ENCODE data around the gene TSC1. TPM values are rescaled to one million over a fixed set of nuclear protein-coding genes. Genes with fewer than 3 reads are reported as not detected.
"Not testable (repeated sequence)": the region's sequence is repeated elsewhere in the genome, so short reads cannot be mapped to it uniquely, and the experiment has no call there.

TSC1 gene
- total RNA-seq, 2 experiments from 2014 or later, result 50.0 to 51.9 TPM

DNA sequence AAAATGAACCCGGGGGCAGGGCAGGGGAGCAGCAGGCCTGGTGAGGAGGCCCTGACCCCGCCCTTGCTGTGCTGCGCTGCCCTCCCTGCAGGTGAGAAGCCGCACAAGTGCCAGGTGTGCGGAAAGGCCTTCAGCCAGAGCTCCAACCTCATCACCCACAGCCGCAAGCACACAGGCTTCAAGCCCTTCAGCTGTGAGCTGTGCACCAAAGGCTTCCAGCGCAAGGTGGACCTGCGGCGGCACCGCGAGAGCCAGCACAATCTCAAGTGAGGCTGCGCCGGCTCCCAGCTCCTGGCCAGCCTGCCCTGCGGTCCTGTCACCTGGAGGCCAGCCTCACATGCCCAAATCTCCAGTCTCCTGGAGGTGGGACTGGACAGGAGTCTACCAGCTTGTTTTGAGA, 46.4 kb upstream of the TSC1 start:
- POLR2A ChIA-PET, result no interaction called here
- no peaks in the 10 kb centered on the region for H3K36me3 ChIP-seq (ENCODE audit: insufficient read depth, low read length)
- H3K27me3 ChIP-seq (ENCODE audit: control insufficient read depth in 1 of 2, insufficient read depth in 2 of 2, low read length in 2 of 2), result peaks cover 17 to 24% of the 10 kb centered on the region in 2 experiments
- H3K9me3 ChIP-seq (ENCODE audit: control insufficient read depth in 1 of 2, insufficient read depth in 1 of 2, low read length in 2 of 2), result peaks cover 0 to 12% of the 10 kb centered on the region in 2 experiments
- H3K4me1 ChIP-seq (ENCODE audit: insufficient read depth, low read length), result peaks cover 7% of the 10 kb centered on the region
- H3K27me3 Mint-ChIP-seq, result peaks cover 60% of the 10 kb centered on the region
- intact Hi-C loops (cut with DNase I, micrococcal nuclease), result no loop called here
- CTCF ChIA-PET, result no interaction called here
- no peak for DNase-seq
- no peaks in the 10 kb centered on the region for H3K4me1 Mint-ChIP-seq (ENCODE audit: low read depth)
- H3K9me3 Mint-ChIP-seq, result no peaks in the 10 kb centered on the region
- H3K27ac Mint-ChIP-seq, result no peak overlapping the region
- H3K4me3 ChIP-seq (ENCODE audit: low read length), result no peak overlapping the region
- TF ChIP-seq, protein P1, sequence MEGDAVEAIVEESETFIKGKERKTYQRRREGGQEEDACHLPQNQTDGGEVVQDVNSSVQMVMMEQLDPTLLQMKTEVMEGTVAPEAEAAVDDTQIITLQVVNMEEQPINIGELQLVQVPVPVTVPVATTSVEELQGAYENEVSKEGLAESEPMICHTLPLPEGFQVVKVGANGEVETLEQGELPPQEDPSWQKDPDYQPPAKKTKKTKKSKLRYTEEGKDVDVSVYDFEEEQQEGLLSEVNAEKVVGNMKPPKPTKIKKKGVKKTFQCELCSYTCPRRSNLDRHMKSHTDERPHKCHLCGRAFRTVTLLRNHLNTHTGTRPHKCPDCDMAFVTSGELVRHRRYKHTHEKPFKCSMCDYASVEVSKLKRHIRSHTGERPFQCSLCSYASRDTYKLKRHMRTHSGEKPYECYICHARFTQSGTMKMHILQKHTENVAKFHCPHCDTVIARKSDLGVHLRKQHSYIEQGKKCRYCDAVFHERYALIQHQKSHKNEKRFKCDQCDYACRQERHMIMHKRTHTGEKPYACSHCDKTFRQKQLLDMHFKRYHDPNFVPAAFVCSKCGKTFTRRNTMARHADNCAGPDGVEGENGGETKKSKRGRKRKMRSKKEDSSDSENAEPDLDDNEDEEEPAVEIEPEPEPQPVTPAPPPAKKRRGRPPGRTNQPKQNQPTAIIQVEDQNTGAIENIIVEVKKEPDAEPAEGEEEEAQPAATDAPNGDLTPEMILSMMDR (IDR thresholded peaks at IDR 0.05), result no peak
- H3K4me3 Mint-ChIP-seq, result no peak overlapping the region
- H3K36me3 Mint-ChIP-seq (ENCODE audit: low read depth), result no peaks in the 10 kb centered on the region
- no peak overlapping the region for H3K27ac ChIP-seq (ENCODE audit: low read depth in 1 of 2, low read length in 2 of 2)
- ATAC-seq (ENCODE audit: poor library complexity), result no peak

DNA sequence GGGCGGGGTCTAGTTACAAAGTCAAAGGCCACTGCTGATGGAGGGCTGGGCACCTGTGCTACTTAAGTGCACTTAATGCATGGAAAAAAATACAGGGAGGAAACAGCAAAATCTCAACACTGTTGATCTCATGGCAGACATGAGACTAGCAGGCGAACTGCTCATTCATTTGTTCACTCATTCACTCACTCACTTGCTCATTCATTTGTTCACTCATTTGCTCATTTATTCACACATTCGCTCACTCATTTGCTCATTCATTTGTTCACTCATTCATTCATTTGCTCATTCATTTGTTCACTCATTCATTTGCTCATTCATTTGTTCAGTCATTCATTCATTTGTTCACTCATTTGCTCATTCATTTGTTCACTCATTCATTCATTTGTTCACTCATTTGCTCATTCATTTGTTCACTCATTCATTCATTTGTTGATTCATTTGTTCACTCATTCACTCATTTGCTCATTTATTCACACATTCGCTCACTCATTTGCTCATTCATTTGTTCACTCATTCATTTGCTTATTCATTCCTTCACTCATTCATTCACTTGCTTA, 45.7 kb upstream of the TSC1 start:
- H3K4me3 Mint-ChIP-seq; H3K36me3 ChIP-seq (ENCODE audit: insufficient read depth, low read length); POLR2A ChIA-PET; intact Hi-C loops (cut with DNase I, micrococcal nuclease); H3K9me3 Mint-ChIP-seq; H3K27ac Mint-ChIP-seq; H3K4me1 ChIP-seq (ENCODE audit: insufficient read depth, low read length); H3K36me3 Mint-ChIP-seq (ENCODE audit: low read depth); H3K4me1 Mint-ChIP-seq (ENCODE audit: low read depth); H3K27ac ChIP-seq (ENCODE audit: low read depth in 1 of 2, low read length in 2 of 2); H3K4me3 ChIP-seq (ENCODE audit: low read length); CTCF ChIA-PET: not testable (repeated sequence)
- Histone ChIP-seq H3K27me3 (ENCODE audit: control insufficient read depth in 1 of 2, insufficient read depth in 2 of 2, low read length in 2 of 2) (peaks cover 20 to 22% of the 10 kb centered on the region in 2 experiments), H3K9me3 (ENCODE audit: control insufficient read depth in 1 of 2, insufficient read depth in 1 of 2, low read length in 2 of 2) (peaks cover 0 to 12% of the 10 kb centered on the region in 2 experiments)
- DNase-seq (peak in 2 of 14 experiments; percentile 24 to 35), ATAC-seq (ENCODE audit: poor library complexity) (peak; percentile 59)
- peaks cover 65% of the 10 kb centered on the region for H3K27me3 Mint-ChIP-seq

DNA sequence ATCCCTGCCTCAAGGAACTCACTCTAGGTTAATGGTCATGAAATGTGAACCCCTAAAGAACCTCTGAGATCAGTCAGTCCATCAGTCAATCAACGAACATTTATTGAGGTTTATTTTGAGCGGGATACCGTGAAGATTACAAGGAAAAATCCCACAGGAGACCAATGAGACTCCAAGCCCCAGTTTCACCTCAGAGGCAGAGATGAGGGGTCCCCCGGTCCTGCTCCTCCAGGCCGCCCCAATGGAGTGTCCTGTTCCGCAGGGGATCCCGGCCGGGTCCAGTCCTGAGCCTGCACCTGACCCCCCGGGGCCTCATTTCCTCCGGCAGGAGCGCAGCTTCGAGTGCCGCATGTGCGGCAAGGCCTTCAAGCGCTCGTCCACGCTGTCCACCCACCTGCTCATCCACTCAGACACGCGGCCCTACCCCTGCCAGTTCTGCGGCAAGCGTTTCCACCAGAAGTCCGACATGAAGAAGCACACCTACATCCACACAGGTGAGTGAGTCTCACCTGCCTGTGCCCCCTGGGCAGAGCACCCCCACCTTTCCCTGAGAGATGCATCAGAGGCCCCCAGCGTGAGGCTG, 45.1 kb upstream of the TSC1 start:
- Mint-ChIP-seq H3K4me3 (no peak overlapping the region), H3K27ac (no peak overlapping the region), H3K27me3 (peaks cover 63% of the 10 kb centered on the region), H3K4me1 (ENCODE audit: low read depth) (no peaks in the 10 kb centered on the region), H3K36me3 (ENCODE audit: low read depth) (no peaks in the 10 kb centered on the region), H3K9me3 (no peaks in the 10 kb centered on the region)
- CTCF ChIA-PET, result no interaction called here
- Histone ChIP-seq H3K27ac (ENCODE audit: low read depth in 1 of 2, low read length in 2 of 2) (no peak overlapping the region), H3K9me3 (ENCODE audit: control insufficient read depth in 1 of 2, insufficient read depth in 1 of 2, low read length in 2 of 2) (peaks cover 0 to 10% of the 10 kb centered on the region in 2 experiments), H3K4me3 (ENCODE audit: low read length) (no peak overlapping the region), H3K27me3 (ENCODE audit: control insufficient read depth in 1 of 2, insufficient read depth in 2 of 2, low read length in 2 of 2) (peaks cover 20 to 24% of the 10 kb centered on the region in 2 experiments), H3K4me1 (ENCODE audit: insufficient read depth, low read length) (peaks cover 4% of the 10 kb centered on the region), H3K36me3 (ENCODE audit: insufficient read depth, low read length) (no peaks in the 10 kb centered on the region)
- ATAC-seq (ENCODE audit: poor library complexity) (no peak), DNase-seq (no peak)
- TF ChIP-seq, protein P1 (IDR thresholded peaks at IDR 0.05), result no peak
- intact Hi-C loops (cut with DNase I, micrococcal nuclease), result no loop called here
- POLR2A ChIA-PET, result no interaction called here

DNA sequence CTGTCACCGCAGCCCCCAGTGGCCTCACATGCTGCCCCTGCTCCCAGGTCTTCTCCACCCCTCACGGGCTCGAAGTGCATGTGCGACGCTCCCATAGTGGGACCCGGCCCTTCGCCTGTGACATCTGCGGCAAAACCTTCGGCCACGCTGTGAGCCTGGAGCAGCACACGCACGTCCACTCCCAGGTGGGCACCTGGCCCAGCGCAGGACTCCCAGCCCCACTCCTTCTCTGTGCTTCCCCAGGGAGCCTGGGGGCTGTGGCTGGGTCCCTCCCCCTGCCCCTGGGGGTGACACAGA, 44.5 kb upstream of the TSC1 start:
- Mint-ChIP-seq H3K27ac (no peak overlapping the region), H3K4me1 (ENCODE audit: low read depth) (no peaks in the 10 kb centered on the region), H3K36me3 (ENCODE audit: low read depth) (no peaks in the 10 kb centered on the region), H3K9me3 (no peaks in the 10 kb centered on the region), H3K27me3 (peaks cover 61% of the 10 kb centered on the region), H3K4me3 (no peak overlapping the region)
- Histone ChIP-seq H3K9me3 (ENCODE audit: control insufficient read depth in 1 of 2, insufficient read depth in 1 of 2, low read length in 2 of 2) (peaks cover 0 to 5% of the 10 kb centered on the region in 2 experiments), H3K4me1 (ENCODE audit: insufficient read depth, low read length) (no peaks in the 10 kb centered on the region), H3K4me3 (ENCODE audit: low read length) (no peak overlapping the region), H3K27ac (ENCODE audit: low read depth in 1 of 2, low read length in 2 of 2) (no peak overlapping the region), H3K27me3 (ENCODE audit: control insufficient read depth in 1 of 2, insufficient read depth in 2 of 2, low read length in 2 of 2) (peaks cover 24% of the 10 kb centered on the region in 2 experiments), H3K36me3 (ENCODE audit: insufficient read depth, low read length) (no peaks in the 10 kb centered on the region)
- intact Hi-C loops (cut with DNase I, micrococcal nuclease), result no loop called here
- ATAC-seq (ENCODE audit: poor library complexity) (no peak), DNase-seq (no peak)
- TF ChIP-seq, protein P1 (IDR thresholded peaks at IDR 0.05), result no peak
- CTCF ChIA-PET, result no interaction called here
- POLR2A ChIA-PET, result no interaction called here

Measured in CD4-positive, alpha-beta T cell (primary cell).